ENCODE measurements around the gene GRID2. TPM values are rescaled to one million over a fixed set of nuclear protein-coding genes. Genes with fewer than 3 reads are reported as not detected.

The GRID2 gene
- total and polyA plus RNA-seq, 4 donors = under 0.01 to 0.02 TPM; not detected in 2

DNA sequence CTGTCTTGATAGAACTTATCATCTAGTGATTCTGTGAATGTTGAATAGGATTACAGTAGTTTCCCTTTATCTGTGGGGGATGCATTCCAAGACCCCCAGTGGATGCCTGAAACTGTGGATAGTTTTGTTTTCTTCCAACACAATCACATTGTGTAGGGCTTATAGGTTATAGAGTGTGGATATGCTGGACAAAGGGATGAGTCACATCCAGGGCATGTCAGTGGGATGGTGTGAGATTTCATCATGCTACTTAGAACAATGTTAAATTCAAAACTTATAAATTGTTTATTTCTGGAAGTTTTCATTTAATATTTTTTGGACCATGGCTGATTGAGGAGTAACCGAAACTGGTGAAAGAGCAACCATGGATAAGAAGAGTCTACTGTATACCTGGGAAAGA is 1092.5 kb downstream of the GRID2 start:
- no peaks in the 10 kb centered on the region for H3K4me1 ChIP-seq (ENCODE audit: control insufficient read depth in 4 of 4, insufficient read depth in 4 of 4, low read length in 3 of 4)
- H3K9me3 ChIP-seq (ENCODE audit: control insufficient read depth in 4 of 4, low read length in 3 of 4) = no peaks in the 10 kb centered on the region
- H3K9ac ChIP-seq (ENCODE audit: low read depth in 1 of 2, low read length in 2 of 2) = no peak overlapping the region
- TF ChIP-seq, protein P1, sequence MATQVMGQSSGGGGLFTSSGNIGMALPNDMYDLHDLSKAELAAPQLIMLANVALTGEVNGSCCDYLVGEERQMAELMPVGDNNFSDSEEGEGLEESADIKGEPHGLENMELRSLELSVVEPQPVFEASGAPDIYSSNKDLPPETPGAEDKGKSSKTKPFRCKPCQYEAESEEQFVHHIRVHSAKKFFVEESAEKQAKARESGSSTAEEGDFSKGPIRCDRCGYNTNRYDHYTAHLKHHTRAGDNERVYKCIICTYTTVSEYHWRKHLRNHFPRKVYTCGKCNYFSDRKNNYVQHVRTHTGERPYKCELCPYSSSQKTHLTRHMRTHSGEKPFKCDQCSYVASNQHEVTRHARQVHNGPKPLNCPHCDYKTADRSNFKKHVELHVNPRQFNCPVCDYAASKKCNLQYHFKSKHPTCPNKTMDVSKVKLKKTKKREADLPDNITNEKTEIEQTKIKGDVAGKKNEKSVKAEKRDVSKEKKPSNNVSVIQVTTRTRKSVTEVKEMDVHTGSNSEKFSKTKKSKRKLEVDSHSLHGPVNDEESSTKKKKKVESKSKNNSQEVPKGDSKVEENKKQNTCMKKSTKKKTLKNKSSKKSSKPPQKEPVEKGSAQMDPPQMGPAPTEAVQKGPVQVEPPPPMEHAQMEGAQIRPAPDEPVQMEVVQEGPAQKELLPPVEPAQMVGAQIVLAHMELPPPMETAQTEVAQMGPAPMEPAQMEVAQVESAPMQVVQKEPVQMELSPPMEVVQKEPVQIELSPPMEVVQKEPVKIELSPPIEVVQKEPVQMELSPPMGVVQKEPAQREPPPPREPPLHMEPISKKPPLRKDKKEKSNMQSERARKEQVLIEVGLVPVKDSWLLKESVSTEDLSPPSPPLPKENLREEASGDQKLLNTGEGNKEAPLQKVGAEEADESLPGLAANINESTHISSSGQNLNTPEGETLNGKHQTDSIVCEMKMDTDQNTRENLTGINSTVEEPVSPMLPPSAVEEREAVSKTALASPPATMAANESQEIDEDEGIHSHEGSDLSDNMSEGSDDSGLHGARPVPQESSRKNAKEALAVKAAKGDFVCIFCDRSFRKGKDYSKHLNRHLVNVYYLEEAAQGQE (IDR thresholded peaks at IDR 0.05) = no peak
- TF ChIP-seq NR2F2 (IDR thresholded peaks at IDR 0.05) = no peak
- TF ChIP-seq HNF4G (IDR thresholded peaks at IDR 0.05) = no peak
- TF ChIP-seq RAD21 (IDR thresholded peaks at IDR 0.05) = no peak
- TF ChIP-seq SP1 (IDR thresholded peaks at IDR 0.05) = no peak
- TF ChIP-seq RXRA (IDR thresholded peaks at IDR 0.05) = no peak
- no peak for TF ChIP-seq YY1 (IDR thresholded peaks at IDR 0.05)
- TF ChIP-seq, protein P2, sequence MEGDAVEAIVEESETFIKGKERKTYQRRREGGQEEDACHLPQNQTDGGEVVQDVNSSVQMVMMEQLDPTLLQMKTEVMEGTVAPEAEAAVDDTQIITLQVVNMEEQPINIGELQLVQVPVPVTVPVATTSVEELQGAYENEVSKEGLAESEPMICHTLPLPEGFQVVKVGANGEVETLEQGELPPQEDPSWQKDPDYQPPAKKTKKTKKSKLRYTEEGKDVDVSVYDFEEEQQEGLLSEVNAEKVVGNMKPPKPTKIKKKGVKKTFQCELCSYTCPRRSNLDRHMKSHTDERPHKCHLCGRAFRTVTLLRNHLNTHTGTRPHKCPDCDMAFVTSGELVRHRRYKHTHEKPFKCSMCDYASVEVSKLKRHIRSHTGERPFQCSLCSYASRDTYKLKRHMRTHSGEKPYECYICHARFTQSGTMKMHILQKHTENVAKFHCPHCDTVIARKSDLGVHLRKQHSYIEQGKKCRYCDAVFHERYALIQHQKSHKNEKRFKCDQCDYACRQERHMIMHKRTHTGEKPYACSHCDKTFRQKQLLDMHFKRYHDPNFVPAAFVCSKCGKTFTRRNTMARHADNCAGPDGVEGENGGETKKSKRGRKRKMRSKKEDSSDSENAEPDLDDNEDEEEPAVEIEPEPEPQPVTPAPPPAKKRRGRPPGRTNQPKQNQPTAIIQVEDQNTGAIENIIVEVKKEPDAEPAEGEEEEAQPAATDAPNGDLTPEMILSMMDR (IDR thresholded peaks at IDR 0.05; ENCODE audit: low read depth, low read length, missing input control) = no peak
- no peak overlapping the region for H3K27ac ChIP-seq (ENCODE audit: low read depth in 1 of 2, low read length in 2 of 2)
- no peak for DNase-seq (ENCODE audit: low spot score)
- 86% methylated on average over 1 of the region's 1 CpG for WGBS
- H3K27me3 ChIP-seq (ENCODE audit: control insufficient read depth in 4 of 4, insufficient read depth in 4 of 4, low read length in 3 of 4) = no peaks in the 10 kb centered on the region
- no peaks in the 10 kb centered on the region for H3K36me3 ChIP-seq (ENCODE audit: control insufficient read depth in 4 of 4, insufficient read depth in 3 of 4, low read depth in 1 of 4, low read length in 3 of 4)
- no peak overlapping the region for H3K4me3 ChIP-seq (ENCODE audit: low read depth in 1 of 3, low read length in 3 of 3)

DNA sequence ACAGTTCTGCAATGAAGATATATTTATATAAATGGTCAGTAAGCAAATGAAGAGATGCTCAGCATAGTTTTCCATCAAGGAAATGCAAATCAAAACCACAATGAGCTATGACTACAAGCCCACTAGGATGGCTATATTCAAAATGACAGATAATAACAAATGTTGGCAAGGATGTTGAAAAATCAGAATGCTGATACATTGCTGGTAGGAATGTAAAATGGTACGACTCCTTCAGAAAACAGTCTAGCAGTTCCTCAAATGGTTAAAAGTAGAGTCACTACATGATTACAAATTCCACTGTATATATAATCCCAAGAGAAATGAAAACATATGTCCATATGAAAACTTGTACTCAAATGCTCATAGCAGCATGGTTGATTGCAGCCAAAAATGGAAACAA is 1099.8 kb downstream of the GRID2 start:
- Histone ChIP-seq H3K9me3 (ENCODE audit: control insufficient read depth in 4 of 4, low read length in 3 of 4) (no peaks in the 10 kb centered on the region), H3K9ac (ENCODE audit: low read depth in 1 of 2, low read length in 2 of 2) (no peak overlapping the region), H3K4me3 (ENCODE audit: low read depth in 1 of 3, low read length in 3 of 3) (no peak overlapping the region), H3K27me3 (ENCODE audit: control insufficient read depth in 4 of 4, insufficient read depth in 4 of 4, low read length in 3 of 4) (no peaks in the 10 kb centered on the region), H3K27ac (ENCODE audit: low read depth in 1 of 2, low read length in 2 of 2) (no peak overlapping the region), H3K4me1 (ENCODE audit: control insufficient read depth in 4 of 4, insufficient read depth in 4 of 4, low read length in 3 of 4) (no peaks in the 10 kb centered on the region), H3K36me3 (ENCODE audit: control insufficient read depth in 4 of 4, insufficient read depth in 3 of 4, low read depth in 1 of 4, low read length in 3 of 4) (no peaks in the 10 kb centered on the region)
- no peak for TF ChIP-seq GABPA (IDR thresholded peaks at IDR 0.05 in 1 of 2, conservative IDR thresholded peaks at IDR 0.05 in 1 of 2)
- TF ChIP-seq, protein P1 (IDR thresholded peaks at IDR 0.05) = no peak
- TF ChIP-seq TAF1 (conservative IDR thresholded peaks at IDR 0.05) = no peak
- WGBS = 75% methylated on average over 1 of the region's 1 CpG
- no peak for DNase-seq (ENCODE audit: low spot score)

Measured in liver (tissue), 9 donors.